ENCODE measurements around the gene TMEM238L.

GRCh38 chr17:10773391-10773790 lies 30.5 kb downstream of the TMEM238L start:
- no peak for TF ChIP-seq CREB1 (IDR thresholded peaks at IDR 0.05; ENCODE audit: low read depth)
- no peak for TF ChIP-seq MAX (IDR thresholded peaks at IDR 0.05)
- no peak for TF ChIP-seq TEAD4 (IDR thresholded peaks at IDR 0.05)
- TF ChIP-seq FOXM1 (IDR thresholded peaks at IDR 0.05; ENCODE audit: borderline replicate concordance, low read depth): no peak
- TF ChIP-seq EGR1 (IDR thresholded peaks at IDR 0.05): no peak
- TF ChIP-seq NFIC (IDR thresholded peaks at IDR 0.05): no peak
- no peak for TF ChIP-seq EP300 (IDR thresholded peaks at IDR 0.05; ENCODE audit: borderline replicate concordance)
- TF ChIP-seq REST (IDR thresholded peaks at IDR 0.05; ENCODE audit: low read depth): no peak

Data from Ishikawa (cell line).